GM06990 (cell line): Measurements from ENCODE around the gene SOX12.

Source experiments
- DNase-seq: peaks from one replicate; pipeline ENCODE4 v3.0.0-alpha.2; 2011; ENCODE audit not compliant: insufficient read length; ENCODE audit errors: extremely low read depth
- H3K27me3 ChIP-seq: replicated peaks from 2 replicates; pipeline ENCODE4 v1.6.0; 2011; ENCODE audit warnings: low read length; ENCODE audit not compliant: control insufficient read depth, insufficient read depth
- H3K36me3 ChIP-seq: 2 replicates; pipeline ENCODE4 v1.5.1; 2011; ENCODE audit warnings: low read length; ENCODE audit not compliant: control insufficient read depth, insufficient read depth
- H3K4me3 ChIP-seq: replicated peaks from 2 replicates; pipeline ENCODE4 v1.5.1; 2011; ENCODE audit warnings: low read depth, mild to moderate bottlenecking, control low read depth, low read length
- CTCF ChIP-seq: IDR thresholded peaks from 2 replicates; pipeline ENCODE4 v1.5.1; 2011; ENCODE audit warnings: low read length, control low read depth, mild to moderate bottlenecking, inconsistent platforms; ENCODE audit not compliant: insufficient read depth, poor library complexity, severe bottlenecking

Gene SOX12

GRCh38 chr20:278607-279571 lies 46.5 kb upstream of the SOX12 start:
- Histone ChIP-seq H3K36me3 (peaks cover 10% of the 10 kb centered on the region), H3K27me3 (no peaks in the 10 kb centered on the region), H3K4me3 (no peak overlapping the region)
- no peak for DNase-seq
- no peak for TF ChIP-seq CTCF

- Histone ChIP-seq H3K27me3 (no peaks in the 10 kb centered on the region), H3K36me3 (peaks cover 4% of the 10 kb centered on the region), H3K4me3 (no peak overlapping the region)
- no peak for DNase-seq
- TF ChIP-seq CTCF = no peak
These were observed 41.2 kb upstream of the SOX12 start for GRCh38 chr20:284172-284571.

- no peak for DNase-seq
- Histone ChIP-seq H3K27me3 (no peaks in the 10 kb centered on the region), H3K36me3 (peaks cover 4% of the 10 kb centered on the region), H3K4me3 (no peak overlapping the region)
- no peak for TF ChIP-seq CTCF
These were observed 38.8 kb upstream of the SOX12 start for GRCh38 chr20:286508-286907.

- DNase-seq = no peak
- Histone ChIP-seq H3K36me3 (no peaks in the 10 kb centered on the region), H3K4me3 (peak overlapping the region; percentile 88; the same call in 1 of the 2 replicates), H3K27me3 (no peaks in the 10 kb centered on the region)
- no peak for TF ChIP-seq CTCF
These were observed 36.2 kb upstream of the SOX12 start for GRCh38 chr20:288956-289692.

GRCh38 chr20:289693-290083 lies 35.7 kb upstream of the SOX12 start:
- H3K36me3 ChIP-seq = no peaks in the 10 kb centered on the region
- H3K27me3 ChIP-seq = no peaks in the 10 kb centered on the region
- no peak for DNase-seq
- H3K4me3 ChIP-seq = peak overlapping the region; percentile 88
- no peak for TF ChIP-seq CTCF
